HG03520 (cell line): ENCODE results near the gene ASTN2.
"Not testable (repeated sequence)": the region's sequence is repeated elsewhere in the genome, so short reads cannot be mapped to it uniquely, and the experiment has no call there.

Experiments
- ATAC-seq: cut with Tn5 transposase; IDR thresholded peaks from one replicate; pipeline ENCODE4 v1.9.1; 2021; ENCODE audit warnings: mild to moderate bottlenecking, moderate library complexity; ENCODE audit not compliant: unreplicated experiment

The ASTN2 gene

GRCh38 chr9:116454539-116454938 is 960.3 kb downstream of the ASTN2 start:
- ATAC-seq = not testable (repeated sequence)

DNA sequence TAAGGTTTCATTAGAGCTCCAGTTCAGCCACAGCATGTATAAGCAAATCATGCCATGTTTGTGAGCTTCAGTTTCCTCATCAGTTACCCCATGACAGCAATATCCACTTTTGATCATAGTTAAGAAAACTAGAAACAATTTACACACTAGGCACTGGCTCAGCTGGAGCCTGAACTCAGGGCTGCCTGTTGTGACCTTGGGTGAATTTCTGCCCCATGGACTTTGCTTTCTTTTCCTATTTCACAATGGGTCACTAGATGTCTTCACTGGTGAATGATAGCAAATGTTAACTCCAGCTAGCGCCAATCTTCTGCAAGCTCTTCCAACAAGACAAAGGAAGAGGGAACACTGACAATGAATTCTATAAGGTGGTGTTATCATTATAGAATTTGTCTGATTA is 961.1 kb downstream of the ASTN2 start:
- no peak for ATAC-seq

GRCh38 chr9:116452634-116453033 is 962.2 kb downstream of the ASTN2 start:
- ATAC-seq = no peak

GRCh38 chr9:116452227-116452626 is 962.6 kb downstream of the ASTN2 start:
- no peak for ATAC-seq

DNA sequence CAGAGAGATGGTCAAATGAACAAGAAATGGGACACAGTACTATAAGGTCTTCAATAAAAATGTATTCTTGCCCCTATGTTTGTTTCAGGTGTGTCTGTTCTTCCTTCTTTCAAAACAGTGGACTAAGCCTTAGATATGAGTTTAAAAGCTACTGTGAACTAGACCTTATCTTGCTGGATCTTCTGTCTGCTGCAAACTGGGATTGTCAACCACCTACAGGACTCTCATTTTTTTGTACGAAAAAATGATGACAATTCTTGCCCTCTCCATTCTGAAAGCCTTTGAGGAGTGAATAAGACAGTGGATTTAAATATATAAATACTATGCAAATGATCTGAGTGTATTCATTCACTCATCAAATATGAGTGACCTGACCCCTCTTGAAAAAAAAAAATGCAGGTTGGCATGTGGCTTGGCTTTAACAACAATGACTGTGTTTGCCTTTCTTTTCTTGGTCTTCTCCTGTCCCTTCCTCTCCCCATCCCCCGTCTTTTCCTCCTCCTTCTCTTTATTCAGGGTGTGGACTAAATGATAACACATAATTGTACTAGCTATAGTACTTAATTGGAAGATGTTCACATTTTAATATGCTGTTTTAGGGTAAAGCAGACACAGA is 963.2 kb downstream of the ASTN2 start:
- ATAC-seq = no peak

GRCh38 chr9:116450378-116451139 is 964.3 kb downstream of the ASTN2 start:
- peak; percentile 79 for ATAC-seq

GRCh38 chr9:116449949-116450348 is 964.9 kb downstream of the ASTN2 start:
- no peak for ATAC-seq

DNA sequence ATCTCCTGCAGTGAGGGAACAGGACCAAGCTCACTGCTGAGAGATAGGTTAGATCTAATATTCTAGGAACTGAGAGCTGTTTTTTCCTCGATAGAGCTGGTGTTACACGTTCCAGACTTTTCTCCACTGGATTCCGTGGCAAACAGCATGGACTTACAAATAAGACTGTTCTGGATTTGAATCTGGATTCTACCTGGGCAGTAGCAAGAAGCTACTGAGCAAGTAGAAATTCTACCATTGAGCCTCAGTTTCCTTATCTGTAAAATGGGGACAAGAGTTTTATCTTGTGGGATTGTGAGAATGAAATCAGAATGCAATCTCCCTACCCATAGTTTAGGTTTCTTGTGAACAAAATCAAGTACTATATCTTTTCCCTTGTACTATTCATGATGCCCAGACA is 966.4 kb downstream of the ASTN2 start:
- ATAC-seq = no peak

DNA sequence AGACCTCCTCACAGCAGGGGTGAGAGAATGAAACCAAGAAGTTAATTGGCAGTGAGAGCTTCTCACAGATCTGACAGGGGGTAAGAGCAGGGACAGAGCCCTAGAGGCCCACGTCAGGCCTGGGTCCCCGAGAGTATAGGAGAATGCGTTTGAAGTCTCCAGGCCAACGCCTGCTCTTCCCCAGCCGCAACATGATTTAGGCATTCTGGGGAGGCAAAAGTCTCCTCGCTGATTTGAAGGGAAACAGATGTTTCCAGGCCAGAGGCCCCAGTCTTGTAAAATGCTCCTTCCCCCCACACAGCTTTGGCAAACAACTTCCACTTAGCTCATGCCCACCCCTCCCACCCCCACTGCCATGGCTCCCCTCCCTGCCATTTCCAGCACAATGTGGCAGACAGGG is 966.9 kb downstream of the ASTN2 start:
- ATAC-seq = no peak

- no peak for ATAC-seq
These were observed 972.3 kb downstream of the ASTN2 start for GRCh38 chr9:116442528-116442927.

- no peak for ATAC-seq
These were observed 977.2 kb downstream of the ASTN2 start for GRCh38 chr9:116437411-116438370.

- no peak for ATAC-seq
These were observed 978.7 kb downstream of the ASTN2 start for GRCh38 chr9:116436121-116436520.

DNA sequence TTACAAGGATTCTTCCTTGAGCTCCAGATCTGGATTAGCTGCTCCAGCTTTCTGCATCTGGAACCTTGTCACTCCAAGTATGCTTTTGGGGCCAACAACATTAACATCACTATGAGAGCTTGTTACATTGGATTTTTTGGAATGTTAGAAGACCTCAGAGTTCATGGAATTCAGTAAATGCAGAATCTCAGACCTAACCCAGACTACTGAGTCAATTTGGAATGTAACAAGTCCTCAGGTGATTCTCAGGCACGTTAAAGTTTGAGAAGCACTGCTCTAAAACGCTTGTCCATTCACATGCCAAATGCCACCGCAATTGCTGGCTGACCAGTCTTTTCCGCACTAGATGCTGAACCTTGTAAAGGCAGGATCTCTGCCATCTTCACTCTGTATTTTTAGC is 979.2 kb downstream of the ASTN2 start:
- ATAC-seq = no peak

DNA sequence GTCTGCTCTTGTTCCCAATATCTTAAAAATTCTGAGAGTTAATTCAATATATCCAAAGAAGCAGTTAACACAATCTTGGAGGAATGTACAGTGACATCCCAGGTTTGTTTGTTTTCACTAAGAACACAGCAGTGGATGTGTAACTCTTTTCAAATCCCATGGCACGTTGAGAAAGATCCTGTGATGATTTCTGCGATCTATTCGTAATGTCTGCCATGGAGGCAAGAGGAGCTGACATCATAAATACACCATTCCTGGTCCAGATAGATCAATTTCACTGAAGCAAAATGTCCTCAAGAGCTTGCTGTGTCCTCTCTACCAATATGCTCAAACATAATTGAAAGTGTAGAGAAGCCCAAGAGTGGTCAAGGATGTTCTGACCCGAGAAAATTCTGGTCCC is 980.5 kb downstream of the ASTN2 start:
- no peak for ATAC-seq

DNA sequence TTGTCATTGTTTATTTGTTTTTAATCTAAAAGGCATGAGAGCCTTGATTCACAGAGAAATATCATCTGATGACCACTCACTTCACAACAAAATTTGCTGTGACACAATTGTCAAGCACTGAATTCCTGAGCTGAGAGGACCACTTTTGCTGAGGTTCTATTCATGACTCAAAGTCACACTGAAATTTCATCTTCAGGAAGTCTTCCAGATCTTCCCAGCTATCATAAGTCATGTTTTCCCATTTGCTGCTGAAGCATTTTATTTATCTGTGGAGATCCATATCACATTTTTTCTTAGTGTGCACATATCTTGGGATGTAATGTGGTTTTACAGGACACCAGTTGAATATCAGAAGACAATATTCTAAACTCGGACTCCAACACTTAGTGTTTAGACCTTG is 982.8 kb downstream of the ASTN2 start:
- ATAC-seq = no peak

GRCh38 chr9:116430849-116431248 is 984.0 kb downstream of the ASTN2 start:
- no peak for ATAC-seq

GRCh38 chr9:116425244-116425643 is 989.6 kb downstream of the ASTN2 start:
- ATAC-seq = no peak

DNA sequence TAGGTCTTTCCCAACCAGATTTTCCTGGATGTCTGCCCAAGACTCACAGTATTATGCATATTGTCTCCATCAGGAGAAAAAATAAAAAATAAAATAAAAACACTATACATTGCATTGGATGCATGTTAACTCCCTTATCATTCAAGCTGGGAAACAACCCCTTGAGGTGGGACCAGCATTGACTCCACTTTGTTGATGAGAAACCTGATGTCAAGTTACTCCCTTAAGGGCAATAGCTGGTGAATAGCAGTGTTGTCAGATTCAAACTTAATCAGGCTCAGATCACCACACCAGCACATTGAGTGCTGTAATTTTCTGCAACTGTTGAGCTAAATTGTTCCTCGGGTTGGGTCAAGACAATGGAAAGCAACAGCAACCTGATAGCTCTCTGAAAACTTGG is 991.7 kb downstream of the ASTN2 start:
- no peak for ATAC-seq

GRCh38 chr9:116422119-116422979 is 992.5 kb downstream of the ASTN2 start:
- no peak for ATAC-seq

DNA sequence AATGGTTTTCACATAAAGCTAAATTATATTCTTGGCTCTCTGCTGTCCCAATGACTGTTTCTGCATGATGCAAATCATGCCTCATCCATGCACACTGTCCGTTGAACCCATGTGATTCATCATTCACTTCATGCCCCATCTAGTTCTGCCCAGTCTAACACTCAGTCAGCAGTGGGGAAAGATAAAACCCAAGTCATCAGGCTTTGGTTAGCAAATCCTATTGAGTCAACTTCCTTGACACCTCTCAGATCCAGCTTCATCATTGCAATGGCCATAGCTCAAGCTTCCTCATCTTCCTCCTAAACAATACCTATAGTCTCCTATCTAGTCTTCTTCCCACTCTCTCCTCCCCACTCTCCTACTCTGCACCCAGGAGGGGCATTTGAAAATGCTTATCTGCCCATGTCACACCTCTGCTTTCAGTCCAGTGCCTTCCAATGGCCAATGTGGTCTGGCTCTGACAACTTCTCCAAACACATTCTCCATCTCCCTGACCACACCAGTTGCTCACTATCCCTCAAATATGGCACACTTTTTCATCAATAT is 993.8 kb downstream of the ASTN2 start:
- no peak for ATAC-seq
